Inflammatory macrophage treated with lipopolysaccharide for 4 hours (primary cell): ENCODE data around the gene CHRNA1.

Experiments used
- DNase-seq: peaks from one replicate; pipeline ENCODE4 v3.0.0-alpha.2; 2020

CHRNA1 gene

DNA sequence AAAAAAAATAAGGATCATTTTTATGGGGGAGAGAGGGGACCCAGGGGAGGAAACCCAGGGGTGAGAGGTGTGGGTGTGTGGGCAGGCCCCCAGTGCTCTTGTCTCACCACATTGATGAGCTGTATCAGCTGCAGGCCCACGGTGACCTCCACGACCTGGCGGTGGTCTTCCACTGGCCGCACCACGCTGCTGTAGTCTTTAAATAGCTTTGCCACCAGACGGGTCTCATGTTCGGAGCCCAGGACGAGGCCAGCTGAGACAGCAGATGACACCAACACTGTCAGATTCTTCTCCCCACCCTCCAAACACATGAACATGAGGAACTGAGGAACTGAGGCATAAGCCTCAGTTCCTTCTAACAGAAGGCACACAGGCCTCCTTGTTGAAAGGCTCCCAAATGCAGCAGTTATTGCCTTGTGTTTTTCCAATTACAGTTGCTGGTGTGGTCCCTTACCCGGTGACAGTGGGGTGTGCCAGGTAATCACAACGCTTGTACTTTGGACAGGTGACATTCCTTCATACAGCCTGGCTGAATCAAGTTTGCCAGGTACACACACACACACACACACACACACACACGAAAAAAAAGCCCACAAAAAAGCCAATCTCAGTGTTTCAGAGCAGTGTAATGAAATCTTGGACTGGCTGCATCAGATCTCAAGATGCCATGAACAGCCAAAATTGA lies 4.7 kb downstream of the CHRNA1 start:
- DNase-seq: peak; percentile 22

DNA sequence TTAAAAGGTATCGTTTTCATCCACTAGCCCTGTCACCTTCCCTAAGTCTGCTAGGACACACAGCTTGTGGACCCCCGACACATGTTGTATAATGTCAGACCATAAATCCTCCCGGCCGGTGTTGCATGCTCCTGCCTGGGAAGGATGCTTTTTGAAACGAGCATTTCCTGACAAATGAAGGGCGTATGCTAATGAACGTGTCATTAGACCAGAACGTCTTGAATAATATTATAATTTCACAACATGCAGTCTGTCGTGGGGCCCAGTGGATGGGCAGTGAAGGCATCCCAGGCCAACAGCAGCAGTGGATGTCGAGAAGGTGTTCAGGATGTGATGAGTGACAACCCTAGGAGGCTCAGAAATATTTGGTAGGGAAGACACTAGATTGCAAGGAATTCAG lies 7.5 kb downstream of the CHRNA1 start:
- DNase-seq: no peak

DNA sequence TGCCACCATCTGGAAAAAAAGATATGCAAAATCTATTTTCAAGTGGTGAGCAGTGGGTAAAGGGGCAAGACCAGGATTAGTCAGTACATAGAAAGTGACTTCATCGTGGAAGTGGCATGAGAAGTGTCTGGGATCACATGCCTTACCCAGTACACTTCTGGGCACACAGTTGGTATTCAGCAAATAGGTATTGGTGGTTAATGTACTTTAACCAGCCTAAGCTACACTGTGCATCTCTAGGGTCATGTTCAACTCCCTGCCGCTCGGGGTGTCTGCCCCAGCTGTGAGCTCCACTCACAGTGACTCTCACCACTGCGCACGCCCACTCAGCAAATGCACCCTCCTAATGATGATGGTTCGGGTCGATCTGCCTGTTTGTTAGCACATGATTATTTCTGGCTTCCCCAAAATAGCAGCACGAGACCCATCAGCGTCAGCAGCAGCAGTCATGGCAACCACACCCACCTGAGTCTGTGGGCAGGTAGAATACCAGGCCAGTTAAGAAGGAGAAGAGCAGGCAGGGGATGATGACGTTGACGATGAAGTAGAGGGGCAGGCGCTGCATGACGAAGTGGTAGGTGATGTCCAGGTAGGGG lies 11.1 kb downstream of the CHRNA1 start:
- DNase-seq: peak; percentile 57

DNA sequence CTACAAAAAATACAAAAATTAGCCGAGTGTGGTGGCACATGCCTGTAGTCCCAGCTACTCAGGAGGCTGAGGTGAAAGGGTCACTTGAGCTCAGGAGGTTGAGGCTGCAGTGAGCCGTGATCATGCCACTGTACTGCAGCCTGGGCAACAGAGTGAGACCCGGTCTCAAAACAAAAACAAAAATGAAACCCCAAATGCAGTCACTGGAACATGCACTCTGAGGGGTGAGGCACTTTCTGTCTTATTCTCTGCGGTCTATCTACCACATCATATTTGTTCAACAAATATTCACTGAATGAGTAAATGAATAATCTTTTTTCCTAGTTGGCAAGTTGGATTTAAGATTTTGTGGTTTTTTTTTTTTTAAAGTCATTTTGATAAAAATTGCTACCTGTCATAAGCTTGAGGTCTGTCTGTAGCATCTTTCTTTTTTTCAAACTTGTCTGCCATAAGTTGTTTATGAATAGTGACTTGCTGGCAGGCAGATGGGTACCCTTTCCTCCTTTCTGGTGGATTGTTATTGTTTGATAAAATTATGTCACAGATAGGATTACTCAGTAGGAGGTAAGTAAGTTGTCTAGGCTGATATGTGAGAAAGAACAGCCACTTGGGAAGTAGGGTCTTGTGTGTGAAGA lies 11.8 kb downstream of the CHRNA1 start:
- DNase-seq: no peak

DNA sequence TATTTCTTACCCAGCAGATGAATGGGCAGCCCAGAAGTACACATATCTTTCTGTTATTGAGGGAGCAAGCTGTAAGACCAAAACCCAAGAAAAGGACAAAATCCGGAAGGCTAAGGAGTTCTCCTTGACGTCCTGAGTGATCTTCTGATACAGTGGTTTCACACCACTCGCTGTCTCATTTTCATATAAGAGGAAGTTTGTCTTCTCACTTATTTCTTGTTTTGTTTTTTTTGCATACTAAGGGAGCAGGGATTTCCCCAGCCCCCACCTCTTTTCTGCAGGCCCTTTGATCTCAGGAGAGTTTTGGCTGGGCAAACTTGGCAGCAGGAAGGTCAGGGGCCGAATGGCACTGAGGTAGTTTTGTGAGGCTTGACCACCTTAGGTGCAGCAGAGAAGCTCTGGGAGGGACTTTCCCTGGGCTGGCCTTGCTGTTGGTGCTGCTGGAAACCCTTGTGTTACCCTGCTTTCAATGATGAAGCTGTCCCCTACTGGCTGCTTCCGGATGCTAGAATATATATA lies 13.3 kb downstream of the CHRNA1 start:
- peak; percentile 67 for DNase-seq

DNA sequence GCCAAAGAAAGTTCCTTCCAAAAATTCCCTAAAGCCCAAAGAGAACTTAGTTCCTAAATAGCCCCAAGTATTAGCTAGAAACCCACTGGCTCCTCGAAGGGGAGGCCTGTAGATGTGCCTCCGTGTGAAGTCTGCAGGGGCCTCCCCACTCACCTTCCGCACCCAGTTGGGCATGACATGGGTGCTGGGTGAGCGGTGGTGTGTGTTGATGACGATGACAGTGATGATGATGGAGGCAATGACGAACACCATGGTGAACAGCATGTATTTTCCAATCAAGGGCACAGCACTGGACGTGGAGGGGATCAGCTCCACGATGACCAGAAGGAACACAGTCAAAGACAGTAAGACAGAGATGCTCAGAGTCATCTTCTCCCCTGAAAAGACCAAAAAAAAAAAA lies 14.5 kb downstream of the CHRNA1 start:
- no peak for DNase-seq

DNA sequence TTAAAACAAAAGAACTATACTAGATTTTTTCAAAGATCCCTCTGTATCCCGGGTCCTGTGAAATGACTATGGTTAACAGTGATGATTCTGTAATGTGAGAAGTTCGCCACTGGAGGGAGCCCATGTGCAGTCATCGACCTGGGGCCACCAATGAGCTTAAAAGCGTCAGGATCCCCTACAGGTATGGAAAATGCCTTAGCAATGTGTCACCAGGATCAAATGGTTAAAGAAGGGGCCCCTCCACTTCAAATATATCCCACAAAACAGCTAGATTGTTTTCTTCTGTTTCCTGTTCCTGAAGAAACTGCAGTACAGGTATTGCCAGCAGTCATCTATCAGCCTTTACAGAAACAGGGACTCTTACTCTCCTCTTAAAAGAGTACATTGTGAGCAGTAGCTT lies 15.3 kb downstream of the CHRNA1 start:
- DNase-seq: peak; percentile 50

DNA sequence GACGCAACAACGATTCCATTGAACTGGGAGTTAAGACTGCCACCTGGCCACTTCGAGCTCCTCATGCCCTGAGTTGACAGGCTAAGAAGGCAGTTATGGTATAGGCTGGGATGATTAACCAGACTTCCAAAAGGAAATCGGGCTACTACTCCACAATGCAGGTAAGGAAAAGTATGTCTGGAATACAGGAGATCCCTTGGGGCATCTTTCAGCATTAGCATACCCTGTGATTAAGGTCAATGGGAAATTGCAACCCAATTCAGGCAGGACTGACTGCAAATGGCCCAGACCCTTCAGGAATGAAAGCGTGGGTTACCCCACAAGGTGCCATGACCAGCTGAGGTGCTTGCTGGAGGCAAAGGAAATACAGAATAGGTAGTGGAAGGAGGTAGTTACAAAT lies 19.1 kb downstream of the CHRNA1 start:
- no peak for DNase-seq

DNA sequence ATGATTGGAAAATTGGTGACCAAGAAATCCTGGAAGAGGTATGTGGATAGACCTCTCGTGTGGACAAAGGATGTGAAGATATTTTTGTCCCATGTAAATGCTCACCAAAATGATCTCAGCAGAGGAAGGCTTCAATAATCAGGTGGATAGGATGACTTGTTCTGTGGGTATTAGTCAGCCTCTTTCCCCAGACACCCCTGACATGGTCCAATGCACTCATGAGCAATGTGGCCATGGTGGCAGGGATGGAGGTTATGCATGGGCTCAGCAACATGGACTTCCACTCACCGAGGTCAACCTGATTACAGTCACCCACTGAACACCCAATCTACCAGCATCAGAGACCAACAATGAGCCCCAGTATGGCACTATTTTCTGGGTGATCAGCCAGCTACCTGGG lies 20.2 kb downstream of the CHRNA1 start:
- DNase-seq: no peak

DNA sequence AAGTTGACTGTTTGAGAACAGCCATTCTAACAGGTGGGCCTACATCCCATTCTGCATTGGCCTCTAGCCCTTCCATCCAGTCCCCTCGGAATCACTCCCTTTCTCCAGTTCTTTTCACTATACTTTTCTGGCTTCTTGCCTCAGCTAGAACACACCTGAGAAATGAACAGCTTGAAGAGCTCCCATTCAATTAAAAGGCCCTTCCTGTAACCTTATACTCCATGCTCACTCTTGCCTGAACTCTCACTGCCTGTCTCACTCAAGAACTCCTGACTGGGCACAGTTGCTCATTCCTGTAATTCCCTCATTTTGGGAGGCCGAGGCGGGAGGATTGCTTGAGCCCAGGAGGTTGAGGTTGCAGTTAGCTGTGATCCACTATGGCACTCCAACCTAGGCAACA lies 23.6 kb downstream of the CHRNA1 start:
- no peak for DNase-seq

DNA sequence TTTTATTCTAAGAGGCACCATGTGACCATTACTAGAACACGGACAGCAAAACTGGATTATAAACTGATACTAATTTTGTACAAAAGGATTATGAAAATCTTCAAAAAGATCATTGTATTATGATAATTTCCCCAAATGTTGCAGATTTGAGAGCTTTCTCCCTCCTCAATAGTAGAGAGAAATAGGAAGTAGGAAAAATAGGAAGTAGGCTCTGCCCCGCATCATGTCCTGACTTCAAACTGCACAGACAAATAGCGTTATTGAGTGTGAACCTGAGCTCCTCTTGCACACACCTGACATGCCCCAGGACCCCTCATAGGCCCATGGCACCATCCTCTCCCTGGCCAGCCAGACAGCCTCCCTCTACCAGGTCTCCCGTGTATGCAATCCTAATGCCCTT lies 25.4 kb downstream of the CHRNA1 start:
- DNase-seq: peak; percentile 28

DNA sequence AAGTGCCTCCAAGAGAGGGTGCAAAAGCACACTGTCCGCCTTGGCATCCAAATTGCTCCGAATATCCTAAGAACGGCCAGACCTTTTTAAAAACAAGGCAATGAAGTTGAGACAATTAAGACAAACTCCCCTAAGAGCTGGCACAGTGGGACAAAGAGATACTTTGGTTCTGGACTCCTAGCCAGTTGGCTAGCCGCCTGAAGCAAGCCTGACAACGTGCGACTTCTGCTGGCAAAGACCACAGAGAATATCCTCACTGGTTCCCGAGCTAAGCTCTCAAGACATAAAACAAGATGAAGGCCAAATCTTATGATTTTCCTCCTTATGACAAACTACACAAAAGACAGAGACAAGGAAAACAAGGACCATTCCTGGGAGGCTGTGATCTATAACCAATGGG lies 32.7 kb downstream of the CHRNA1 start:
- no peak for DNase-seq

DNA sequence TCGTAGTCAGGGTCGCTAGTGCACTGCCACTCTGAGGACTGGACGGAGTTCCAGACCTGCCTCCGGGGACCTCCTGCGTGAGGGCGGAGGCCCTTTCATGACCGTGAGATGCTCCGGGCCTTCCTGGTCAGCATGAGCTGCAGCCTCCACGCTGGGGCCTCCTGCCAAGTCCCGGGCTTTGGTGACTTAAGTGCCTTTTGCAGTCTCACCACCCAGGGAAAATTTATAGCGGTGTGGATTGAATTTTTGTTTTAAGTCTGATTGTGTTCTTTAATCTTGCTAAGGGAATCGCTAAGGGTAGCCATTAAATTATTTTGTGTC lies 33.6 kb downstream of the CHRNA1 start:
- DNase-seq: no peak

DNA sequence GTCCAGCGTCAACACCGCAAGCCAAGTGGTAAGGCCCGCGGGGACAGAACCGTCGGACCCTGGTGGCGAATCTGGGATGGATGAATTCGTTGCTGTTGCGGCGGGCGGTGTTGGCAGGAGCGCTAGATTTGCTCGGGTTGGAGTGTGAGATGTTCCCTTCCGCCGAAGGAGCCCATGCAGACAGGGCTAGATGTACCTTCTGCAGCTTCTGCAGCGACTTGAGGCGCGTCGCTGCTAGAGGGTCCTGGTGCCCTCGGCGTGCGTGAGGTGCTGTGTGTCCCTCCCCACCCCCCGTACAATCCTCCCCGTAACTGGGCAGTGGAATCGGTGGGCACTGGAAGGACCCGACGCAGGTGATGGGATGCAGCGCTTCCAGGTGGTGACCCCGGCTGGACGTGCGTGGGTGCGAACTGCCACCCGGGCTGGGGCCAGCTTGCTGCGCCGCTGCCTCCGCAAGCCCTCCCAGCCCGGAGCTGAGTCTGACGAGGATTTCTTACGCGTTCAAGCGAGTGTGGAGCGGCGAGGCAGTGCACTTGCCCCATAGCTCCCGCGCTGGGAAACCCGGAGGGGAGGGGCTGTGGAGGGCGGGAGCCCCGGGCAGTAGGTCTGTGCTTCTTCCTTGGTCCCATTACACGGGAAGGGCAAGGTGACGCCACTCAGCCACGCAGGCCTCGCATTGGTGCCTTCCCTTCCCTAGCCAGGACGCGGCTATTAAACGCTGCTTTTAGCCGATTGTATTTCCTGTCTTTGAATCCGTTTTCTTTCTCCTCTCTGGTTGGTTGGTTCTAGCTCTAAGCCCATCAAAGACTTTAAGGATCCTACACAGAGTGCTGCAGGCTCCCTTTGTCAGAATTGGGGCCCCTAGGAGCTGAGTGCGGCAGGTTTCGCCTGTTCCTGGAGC lies 34.2 kb downstream of the CHRNA1 start:
- DNase-seq: peak; percentile 6

DNA sequence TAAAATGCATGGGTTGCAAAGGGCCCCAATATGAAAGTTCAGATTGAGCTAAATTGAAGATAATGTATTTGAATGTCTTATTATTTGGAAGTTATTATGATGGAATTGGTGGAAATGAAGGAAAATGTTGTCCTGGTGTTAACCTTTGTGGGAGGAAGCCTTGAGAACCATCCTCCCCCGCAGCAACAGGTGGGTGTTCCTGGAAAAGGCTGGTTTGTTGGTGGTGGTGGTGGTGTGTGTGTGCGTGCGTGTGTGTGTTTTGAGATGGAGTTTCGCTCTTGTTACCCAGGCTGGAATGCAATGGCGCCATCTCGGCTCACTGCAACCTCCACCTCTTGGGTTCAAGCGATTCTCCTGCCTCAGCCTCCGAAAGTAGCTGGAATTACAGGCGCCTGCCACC lies 36.2 kb downstream of the CHRNA1 start:
- no peak for DNase-seq

DNA sequence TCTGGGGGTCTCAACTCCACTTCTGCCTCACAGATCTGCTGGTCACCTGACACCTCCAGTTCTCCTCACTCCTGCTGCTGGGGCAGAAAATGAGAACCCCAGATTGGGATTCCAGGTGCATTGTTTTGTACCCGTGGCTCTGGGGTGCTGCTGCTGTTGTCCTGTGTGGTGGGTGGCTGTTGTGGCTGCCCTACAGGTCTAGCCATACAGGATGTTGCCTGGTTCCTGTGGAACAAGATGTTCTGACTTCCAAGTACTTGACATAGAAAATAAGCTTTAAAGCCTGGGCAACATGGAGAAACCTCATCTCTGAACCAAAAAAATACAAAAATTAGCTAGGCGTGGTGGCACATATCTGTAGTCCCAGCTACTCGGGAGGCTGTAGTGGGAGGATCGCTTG lies 38.1 kb downstream of the CHRNA1 start:
- no peak for DNase-seq

DNA sequence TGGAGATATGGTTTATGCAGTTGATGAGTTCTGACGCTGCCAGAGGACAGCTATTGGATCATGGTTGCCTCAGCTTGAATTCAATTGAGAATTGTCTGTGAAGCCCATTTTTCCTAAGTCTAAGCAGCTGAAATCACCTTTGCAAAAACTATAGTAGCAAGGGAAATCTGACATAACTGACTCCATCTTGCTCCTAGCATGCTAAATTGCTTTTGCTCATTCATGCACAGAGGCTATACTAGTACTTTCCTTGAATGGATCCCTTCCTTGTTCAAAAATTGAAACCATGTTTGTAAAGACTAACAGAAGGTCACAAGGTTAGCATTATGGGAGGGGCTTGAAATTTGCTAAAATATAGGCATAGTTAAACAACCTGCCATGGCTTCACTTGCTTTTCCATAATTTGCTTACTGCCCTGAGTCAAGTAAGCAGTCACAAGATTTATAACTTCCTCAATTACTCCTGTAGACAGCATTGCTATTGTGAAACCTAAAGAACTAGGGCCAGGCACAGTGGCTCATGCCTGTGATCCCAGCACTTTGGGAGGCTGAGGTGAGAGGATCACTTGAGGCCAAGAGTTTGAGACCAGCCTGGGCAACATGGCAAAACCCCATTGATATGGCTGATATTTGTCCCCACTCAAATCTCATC lies 41.2 kb downstream of the CHRNA1 start:
- DNase-seq: peak; percentile 83

DNA sequence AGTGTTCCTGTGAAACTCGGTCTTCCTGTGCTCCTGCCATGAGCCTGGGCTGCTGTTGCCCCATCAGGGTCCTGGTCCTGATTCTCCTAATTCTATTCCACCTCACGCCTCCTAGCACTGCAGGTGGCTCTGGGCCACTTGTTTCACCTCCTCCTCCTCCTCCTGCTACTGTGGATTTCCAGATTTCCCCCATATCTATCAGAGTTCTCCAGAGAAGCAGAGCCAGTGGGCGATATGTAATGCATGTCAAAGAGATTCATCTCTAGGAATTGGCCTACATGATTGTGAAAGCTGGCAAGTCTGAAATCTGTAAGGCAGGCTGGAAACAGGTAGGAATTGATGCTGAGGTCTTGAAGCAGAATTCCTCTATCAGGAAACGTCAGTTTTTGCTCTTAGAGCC lies 45.3 kb downstream of the CHRNA1 start:
- no peak for DNase-seq

DNA sequence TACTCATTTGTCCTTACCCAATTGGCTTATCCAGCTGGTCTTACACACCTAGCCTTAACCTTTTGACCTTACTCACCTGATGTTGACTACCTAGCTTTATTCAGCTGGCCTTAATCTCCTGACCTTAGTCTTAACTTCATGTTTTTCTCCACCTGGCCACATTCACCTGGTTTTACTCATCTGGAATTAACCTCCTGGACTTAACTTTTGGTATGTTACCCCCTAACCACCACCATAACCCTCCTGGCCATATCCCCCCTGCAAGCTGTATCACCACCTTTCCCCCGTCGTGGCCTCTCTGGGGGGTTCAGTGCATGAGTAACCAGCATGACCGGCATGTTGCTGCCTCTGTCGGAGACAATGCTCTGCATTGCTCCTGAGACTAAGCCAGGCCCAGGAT lies 45.7 kb downstream of the CHRNA1 start:
- no peak for DNase-seq

DNA sequence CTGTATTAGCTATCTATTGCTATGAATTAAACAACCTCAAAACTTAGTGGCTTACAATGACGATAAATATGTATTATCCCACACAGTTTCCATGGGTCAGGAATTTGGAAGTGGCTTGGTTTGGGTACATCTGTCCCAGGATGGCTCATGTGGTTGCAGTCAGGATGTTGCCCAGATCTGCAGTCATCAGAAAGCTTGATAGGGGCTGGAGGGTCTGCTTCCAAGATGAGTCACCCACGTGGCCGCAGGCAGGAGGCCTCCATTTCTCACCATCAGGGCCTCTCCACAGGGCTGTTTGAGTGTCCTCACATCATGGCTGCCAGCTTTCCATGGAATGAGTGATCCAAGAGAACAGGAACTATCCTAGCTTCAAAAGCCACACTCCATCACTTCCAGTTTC lies 46.4 kb downstream of the CHRNA1 start:
- DNase-seq: no peak

DNA sequence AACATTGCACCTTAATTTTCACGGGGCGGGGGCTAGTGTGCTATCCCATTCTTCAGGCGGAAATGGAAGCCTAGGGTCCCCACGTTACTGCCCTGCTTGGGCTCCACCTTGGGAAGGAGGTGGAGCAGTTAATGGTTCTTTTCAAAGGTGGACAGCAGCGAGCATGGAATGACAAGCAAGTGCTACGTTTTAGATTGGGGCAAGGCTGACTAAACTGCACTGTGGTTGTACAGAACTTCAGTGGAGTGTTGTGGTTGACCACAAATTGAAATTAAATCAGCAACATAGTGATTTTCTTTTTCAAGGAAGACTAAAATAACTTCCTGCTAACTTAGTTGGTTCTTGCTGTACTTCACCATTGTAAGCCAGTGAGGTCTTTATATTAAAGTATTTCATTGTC lies 47.0 kb downstream of the CHRNA1 start:
- DNase-seq: no peak

DNA sequence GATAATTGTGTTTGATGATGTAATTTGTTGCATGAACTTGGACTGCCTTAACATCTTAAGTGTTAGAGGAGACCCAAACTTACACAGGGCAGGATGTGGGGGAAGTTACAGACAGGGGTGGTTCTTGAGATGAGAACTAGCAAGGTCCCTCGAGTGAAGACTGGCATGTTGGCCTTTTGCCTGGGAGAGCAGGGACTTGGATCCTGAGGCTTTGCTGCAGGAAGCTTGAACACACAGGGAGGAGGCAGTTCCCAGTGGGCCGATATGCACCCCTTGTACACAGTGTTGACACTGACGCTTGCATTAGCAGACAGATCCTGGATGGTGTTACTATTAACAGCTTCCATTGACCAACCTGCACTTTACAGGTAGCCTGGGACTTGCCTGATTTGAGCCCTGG lies 47.5 kb downstream of the CHRNA1 start:
- DNase-seq: no peak

DNA sequence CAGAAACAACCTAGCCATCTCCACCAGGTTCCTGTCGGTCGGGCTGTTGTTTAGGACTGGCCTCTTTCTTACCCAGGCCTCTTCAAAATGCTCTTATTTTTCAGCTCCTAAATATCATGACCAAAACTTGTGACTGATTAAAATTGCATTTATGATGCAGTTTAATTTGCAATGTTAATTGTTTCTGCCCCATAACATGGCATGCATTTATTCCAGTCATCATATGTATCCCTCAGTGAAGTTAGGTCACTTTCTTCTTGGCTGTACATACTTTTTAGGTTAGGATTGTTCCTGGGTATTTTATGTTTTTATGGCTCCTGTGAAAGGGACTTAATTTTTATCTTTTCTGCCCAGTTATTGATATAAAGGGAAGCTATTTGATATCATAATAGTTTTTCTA lies 50.6 kb downstream of the CHRNA1 start:
- DNase-seq: no peak
